Tibial nerve (tissue), 4 donors: Measurements from ENCODE around the gene WARS2. TPM values are rescaled to one million over a fixed set of nuclear protein-coding genes. Genes with fewer than 3 reads are reported as not detected.

Experiments
- DNase-seq, 2 donors: peaks; one replicate each; pipeline ENCODE4 v3.0.0-alpha.2; 2019; ENCODE audit warnings: low spot score in 2 of 2
- H3K27ac ChIP-seq, 4 donors: fragments of 200-600 bp; sonication (generic) in 3 of 4; one replicate each; pipeline ENCODE4 v1.5.1; 2017 to 2019; ENCODE audit warnings: mild to moderate bottlenecking in 1 of 4
- H3K27me3 ChIP-seq, 2 donors: fragments of 200-600 bp; sonication (generic) in 1 of 2; one replicate each; pipeline versions ENCODE4 v1.5.1 to v1.6.0; 2017 to 2019
- H3K36me3 ChIP-seq, 3 donors: fragments of 200-600 bp; sonication (generic); one replicate each; pipeline ENCODE4 v1.5.1; 2018 to 2019
- H3K4me1 ChIP-seq, 4 donors: fragments of 200-600 bp; sonication (generic) in 3 of 4; one replicate each; pipeline ENCODE4 v1.5.1; 2017 to 2019
- H3K4me3 ChIP-seq, 4 donors: fragments of 200-600 bp; sonication (generic) in 3 of 4; one replicate each; pipeline ENCODE4 v1.5.1; 2017 to 2019; ENCODE audit warnings: mild to moderate bottlenecking in 1 of 4, moderate library complexity in 1 of 4
- H3K9me3 ChIP-seq, 4 donors: fragments of 200-600 bp; sonication (generic) in 3 of 4; one replicate each; pipeline ENCODE4 v1.5.1; 2017 to 2019
- EP300 ChIP-seq, 2 donors: sonication (generic); formaldehyde crosslinking; IDR thresholded peaks; one replicate each; pipeline ENCODE4 v1.6.1; 2017; ENCODE audit warnings: antibody characterized with exemption in 2 of 2, mild to moderate bottlenecking in 1 of 2
- POLR2A ChIP-seq, 2 donors: fragments of 450-650 bp; IDR thresholded peaks; one replicate each; pipeline ENCODE4 v1.6.1; 2017; ENCODE audit warnings: antibody characterized with exemption in 2 of 2, mild to moderate bottlenecking in 2 of 2, moderate library complexity in 2 of 2
- WGBS, 2 donors: methylation state at CpG; one replicate each; pipeline ENCODE4 v1.1.5; 2018; 5-methylcytosine and 5-hydroxymethylcytosine counted together
- total RNA-seq, 4 donors: library from RNA; depleted of rRNA; stranded (reverse); fragments of >200 nt; gene quantifications; one replicate each; pipeline ENCODE4 v1.1.0, GENCODE V29; 2016
- TF ChIP-seq, protein P1 (sequence below), 5 experiments: fragments of 200-600 bp in 3 of 5; fragments of 450-650 bp in 2 of 5; sonication (generic) in 3 of 5; IDR thresholded peaks; one replicate each; pipeline ENCODE4 v1.5.1; 2016 to 2019; ENCODE audit warnings: antibody characterized with exemption in 5 of 5, mild to moderate bottlenecking in 3 of 5, moderate library complexity in 2 of 5

The WARS2 gene
- total RNA-seq, 4 donors from 2014 or later = 18.9 to 31.0 (median 22.0) TPM

GRCh38 chr1:118998171-118998570 is 142.3 kb downstream of the WARS2 start:
- WGBS, 2 donors = 44 to 64% methylated on average over 2 of the region's 2 CpGs

GRCh38 chr1:118997225-118997624 is 143.2 kb downstream of the WARS2 start:
- peaks cover 0 to 98% of the 10 kb centered on the region in 2 donors for H3K27me3 ChIP-seq
- DNase-seq = no peak

More at GRCh38 chr1:118998171-118998570, 142.3 kb downstream of the WARS2 start:
- Histone ChIP-seq H3K36me3 (no peaks in the 10 kb centered on the region), H3K9me3 (no peaks in the 10 kb centered on the region), H3K27me3 (peaks cover 0 to 98% of the 10 kb centered on the region in 2 donors), H3K4me1 (peaks cover 0 to 27% (median 11%) of the 10 kb centered on the region in 4 donors), H3K27ac (no peak overlapping the region), H3K4me3 (no peak overlapping the region)
- DNase-seq = no peak
- no peak for TF ChIP-seq EP300 (IDR thresholded peaks at IDR 0.05)
- no peak for TF ChIP-seq POLR2A (IDR thresholded peaks at IDR 0.05)
- TF ChIP-seq, protein P1, sequence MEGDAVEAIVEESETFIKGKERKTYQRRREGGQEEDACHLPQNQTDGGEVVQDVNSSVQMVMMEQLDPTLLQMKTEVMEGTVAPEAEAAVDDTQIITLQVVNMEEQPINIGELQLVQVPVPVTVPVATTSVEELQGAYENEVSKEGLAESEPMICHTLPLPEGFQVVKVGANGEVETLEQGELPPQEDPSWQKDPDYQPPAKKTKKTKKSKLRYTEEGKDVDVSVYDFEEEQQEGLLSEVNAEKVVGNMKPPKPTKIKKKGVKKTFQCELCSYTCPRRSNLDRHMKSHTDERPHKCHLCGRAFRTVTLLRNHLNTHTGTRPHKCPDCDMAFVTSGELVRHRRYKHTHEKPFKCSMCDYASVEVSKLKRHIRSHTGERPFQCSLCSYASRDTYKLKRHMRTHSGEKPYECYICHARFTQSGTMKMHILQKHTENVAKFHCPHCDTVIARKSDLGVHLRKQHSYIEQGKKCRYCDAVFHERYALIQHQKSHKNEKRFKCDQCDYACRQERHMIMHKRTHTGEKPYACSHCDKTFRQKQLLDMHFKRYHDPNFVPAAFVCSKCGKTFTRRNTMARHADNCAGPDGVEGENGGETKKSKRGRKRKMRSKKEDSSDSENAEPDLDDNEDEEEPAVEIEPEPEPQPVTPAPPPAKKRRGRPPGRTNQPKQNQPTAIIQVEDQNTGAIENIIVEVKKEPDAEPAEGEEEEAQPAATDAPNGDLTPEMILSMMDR (IDR thresholded peaks at IDR 0.05) = no peak

GRCh38 chr1:118995312-118996016 is 145.0 kb downstream of the WARS2 start:
- Histone ChIP-seq H3K27ac (no peak overlapping the region), H3K4me1 (peaks cover 0 to 17% (median 7%) of the 10 kb centered on the region in 4 donors), H3K4me3 (no peak overlapping the region), H3K27me3 (peaks cover 0 to 98% of the 10 kb centered on the region in 2 donors), H3K36me3 (no peaks in the 10 kb centered on the region), H3K9me3 (no peaks in the 10 kb centered on the region)
- no peak for DNase-seq
- TF ChIP-seq, protein P1 (IDR thresholded peaks at IDR 0.05) = no peak
- 69 to 70% methylated on average over 3 of the region's 3 CpGs for WGBS, 2 donors

More at GRCh38 chr1:118997225-118997624, 143.2 kb downstream of the WARS2 start:
- no peaks in the 10 kb centered on the region for H3K36me3 ChIP-seq
- TF ChIP-seq, protein P1 (IDR thresholded peaks at IDR 0.05) = no peak
- no peak for TF ChIP-seq EP300 (IDR thresholded peaks at IDR 0.05)
- no peak for TF ChIP-seq POLR2A (IDR thresholded peaks at IDR 0.05)
- H3K27ac ChIP-seq = no peak overlapping the region
- H3K4me1 ChIP-seq = peaks cover 0 to 33% (median 14%) of the 10 kb centered on the region in 4 donors
- 41 to 55% methylated on average over 7 of the region's 7 CpGs for WGBS, 2 donors
- H3K9me3 ChIP-seq = no peaks in the 10 kb centered on the region
- H3K4me3 ChIP-seq = no peak overlapping the region

GRCh38 chr1:118993700-118994026 is 146.8 kb downstream of the WARS2 start:
- no peaks in the 10 kb centered on the region for H3K9me3 ChIP-seq
- peaks cover 0 to 97% of the 10 kb centered on the region in 2 donors for H3K27me3 ChIP-seq
- H3K27ac ChIP-seq = no peak overlapping the region
- no peaks in the 10 kb centered on the region for H3K36me3 ChIP-seq
- DNase-seq = no peak
- no peak overlapping the region for H3K4me3 ChIP-seq
- WGBS, 2 donors = 48 to 55% methylated on average over 9 of the region's 9 CpGs
- peaks cover 0 to 20% (median 3%) of the 10 kb centered on the region in 4 donors for H3K4me1 ChIP-seq
- no peak for TF ChIP-seq EP300 (IDR thresholded peaks at IDR 0.05)
- TF ChIP-seq POLR2A (IDR thresholded peaks at IDR 0.05) = no peak
- TF ChIP-seq, protein P1 (IDR thresholded peaks at IDR 0.05) = no peak

GRCh38 chr1:118992868-118993699 is 147.4 kb downstream of the WARS2 start:
- TF ChIP-seq EP300 (IDR thresholded peaks at IDR 0.05) (no peak), POLR2A (IDR thresholded peaks at IDR 0.05) (no peak)
- TF ChIP-seq, protein P1 (IDR thresholded peaks at IDR 0.05) = no peak
- WGBS, 2 donors = 43 to 49% methylated on average over 45 to 49 of the region's 53 CpGs
- Histone ChIP-seq H3K36me3 (no peaks in the 10 kb centered on the region), H3K27ac (no peak overlapping the region), H3K9me3 (no peaks in the 10 kb centered on the region), H3K4me1 (peaks cover 0 to 26% (median 3%) of the 10 kb centered on the region in 4 donors), H3K4me3 (no peak overlapping the region), H3K27me3 (peaks cover 0 to 97% of the 10 kb centered on the region in 2 donors)
- DNase-seq = no peak
